GM12874 (cell line): ENCODE measurements around the gene TMPO.
A peak's percentile ranks its signal among the peaks of the same experiment; 100 is the strongest.

Experiments
- CTCF ChIP-seq: IDR thresholded peaks from 2 replicates; pipeline ENCODE4 v1.5.1; 2011; ENCODE audit warnings: low read depth, mild to moderate bottlenecking, control low read depth, low read length, moderate library complexity; ENCODE audit not compliant: insufficient read depth

Gene TMPO

GRCh38 chr12:98475565-98475908, 39.9 kb upstream of the TMPO start:
- no peak for TF ChIP-seq CTCF

GRCh38 chr12:98478606-98479005, 36.8 kb upstream of the TMPO start:
- no peak for TF ChIP-seq CTCF

- TF ChIP-seq CTCF = no peak
These were observed 31.5 kb upstream of the TMPO start for GRCh38 chr12:98483621-98484503.

GRCh38 chr12:98485792-98486340, 29.5 kb upstream of the TMPO start:
- TF ChIP-seq CTCF = no peak

- no peak for TF ChIP-seq CTCF
These were observed 26.2 kb upstream of the TMPO start for GRCh38 chr12:98489176-98489575.

GRCh38 chr12:98490501-98491453, 24.6 kb upstream of the TMPO start:
- peak; percentile 81 for TF ChIP-seq CTCF

- no peak for TF ChIP-seq CTCF
These were observed 22.7 kb upstream of the TMPO start for GRCh38 chr12:98492580-98493140.
